Neural progenitor cell (in vitro differentiated cells): ENCODE results near the gene MKNK1. TPM values are rescaled to one million over a fixed set of nuclear protein-coding genes. Genes with fewer than 3 reads are reported as not detected.

Experiments used
- DNase-seq: peaks from one replicate; pipeline ENCODE4 v3.0.0-alpha.2; 2016; ENCODE audit warnings: low spot score
- H2AFZ ChIP-seq: fragments of 200-600 bp; sonication (generic); replicated peaks from 2 replicates; pipeline ENCODE4 v1.6.1; 2016; ENCODE audit warnings: antibody characterized with exemption
- H3F3A ChIP-seq: fragments of 200-600 bp; sonication (generic); 2 replicates; pipeline ENCODE4 v1.6.1; 2016; ENCODE audit warnings: antibody characterized with exemption, low read depth
- H3K27ac ChIP-seq: fragments of 200-600 bp; sonication (generic); 2 replicates; pipeline ENCODE4 v1.5.1; 2016; ENCODE audit warnings: mild to moderate bottlenecking
- H3K27me3 ChIP-seq: fragments of 200-600 bp; sonication (generic); 2 replicates; pipeline ENCODE4 v1.6.1; 2016; ENCODE audit warnings: mild to moderate bottlenecking, moderate library complexity
- H3K36me3 ChIP-seq: fragments of 200-600 bp; sonication (generic); 2 replicates; pipeline ENCODE4 v1.5.1; 2016
- H3K4me1 ChIP-seq: fragments of 200-600 bp; sonication (generic); 2 replicates; pipeline ENCODE4 v1.6.1; 2016; ENCODE audit warnings: mixed run types
- H3K4me2 ChIP-seq: fragments of 200-600 bp; sonication (generic); 2 replicates; pipeline ENCODE4 v1.6.1; 2016
- H3K4me3 ChIP-seq: fragments of 200-600 bp; sonication (generic); 2 replicates; pipeline ENCODE4 v1.5.1; 2016
- H3K79me2 ChIP-seq: fragments of 200-600 bp; sonication (generic); 2 replicates; pipeline ENCODE4 v1.6.1; 2016; ENCODE audit warnings: low read depth
- H3K9ac ChIP-seq: fragments of 200-600 bp; sonication (generic); 2 replicates; pipeline ENCODE4 v1.6.1; 2016
- H3K9me3 ChIP-seq: fragments of 200-600 bp; sonication (generic); 2 replicates; pipeline ENCODE4 v1.5.1; 2016; ENCODE audit warnings: low read depth
- H4K20me1 ChIP-seq: fragments of 200-600 bp; sonication (generic); 2 replicates; pipeline ENCODE4 v1.6.1; 2016; ENCODE audit warnings: low read depth
- H3K27ac Mint-ChIP-seq: 3 replicates; pipeline ENCODE4 v1.8.0; 2021; ENCODE audit warnings: mixed read lengths
- H3K27me3 Mint-ChIP-seq: 2 replicates; pipeline ENCODE4 v1.8.0; 2022; ENCODE audit warnings: low read depth, mild to moderate bottlenecking, inconsistent platforms, moderate library complexity, mixed read lengths; ENCODE audit not compliant: insufficient read depth
- H3K36me3 Mint-ChIP-seq: 3 replicates; pipeline ENCODE4 v1.8.0; 2021; ENCODE audit warnings: mixed read lengths
- H3K4me1 Mint-ChIP-seq: 3 replicates; pipeline ENCODE4 v1.8.0; 2021; ENCODE audit warnings: mixed read lengths
- H3K4me3 Mint-ChIP-seq: 3 replicates; pipeline ENCODE4 v1.8.0; 2021; ENCODE audit warnings: mild to moderate bottlenecking, moderate library complexity, mixed read lengths
- H3K9me3 Mint-ChIP-seq: 3 replicates; pipeline ENCODE4 v1.8.0; 2020; ENCODE audit warnings: mixed read lengths
- EZH2 ChIP-seq: fragments of 200-600 bp; sonication (generic); IDR thresholded peaks from 2 replicates; pipeline ENCODE4 v1.6.1; 2017; ENCODE audit warnings: antibody characterized with exemption, mild to moderate bottlenecking, moderate library complexity
- EZH2phosphoT487 ChIP-seq: fragments of 200-600 bp; sonication (generic); IDR thresholded peaks from 2 replicates; pipeline ENCODE4 v1.6.1; 2017; ENCODE audit warnings: antibody characterized with exemption
- total RNA-seq: library from RNA; depleted of rRNA; stranded (reverse); fragments of >200 nt; gene quantifications from 2 replicates; pipeline ENCODE4 v1.2.3, GENCODE V29; 2015; ENCODE audit warnings: low replicate concordance
- TF ChIP-seq, protein P1 (sequence below): fragments of 200-600 bp; sonication (generic); IDR thresholded peaks from 2 replicates; pipeline ENCODE4 v1.5.1; 2017; ENCODE audit warnings: antibody characterized with exemption, mild to moderate bottlenecking

MKNK1 gene
- total RNA-seq, 1 donor from 2014 or later = 10.5 TPM

GRCh38 chr1:46623743-46624644 lies 19.9 kb upstream of the MKNK1 start:
- Histone ChIP-seq H3K79me2 (no peaks in the 10 kb centered on the region), H2AFZ (no peak overlapping the region), H3K4me3 (no peak overlapping the region), H4K20me1 (no peaks in the 10 kb centered on the region), H3K36me3 (no peaks in the 10 kb centered on the region), H3K27ac (no peak overlapping the region), H3K27me3 (peaks cover 6% of the 10 kb centered on the region), H3K4me1 (no peaks in the 10 kb centered on the region), H3F3A (peaks cover 11% of the 10 kb centered on the region), H3K9ac (no peak overlapping the region), H3K4me2 (peak overlapping the region; percentile 27), H3K9me3 (no peaks in the 10 kb centered on the region)
- DNase-seq = peak; percentile 43
- H3K27me3 Mint-ChIP-seq = peaks cover 9% of the 10 kb centered on the region
- H3K36me3 Mint-ChIP-seq = peaks cover 2% of the 10 kb centered on the region
- H3K4me3 Mint-ChIP-seq = peak overlapping the region; percentile 57
- H3K4me1 Mint-ChIP-seq = peaks cover 18% of the 10 kb centered on the region
- H3K9me3 Mint-ChIP-seq = no peaks in the 10 kb centered on the region
- H3K27ac Mint-ChIP-seq = peak overlapping the region; percentile 82
- TF ChIP-seq, protein P1, sequence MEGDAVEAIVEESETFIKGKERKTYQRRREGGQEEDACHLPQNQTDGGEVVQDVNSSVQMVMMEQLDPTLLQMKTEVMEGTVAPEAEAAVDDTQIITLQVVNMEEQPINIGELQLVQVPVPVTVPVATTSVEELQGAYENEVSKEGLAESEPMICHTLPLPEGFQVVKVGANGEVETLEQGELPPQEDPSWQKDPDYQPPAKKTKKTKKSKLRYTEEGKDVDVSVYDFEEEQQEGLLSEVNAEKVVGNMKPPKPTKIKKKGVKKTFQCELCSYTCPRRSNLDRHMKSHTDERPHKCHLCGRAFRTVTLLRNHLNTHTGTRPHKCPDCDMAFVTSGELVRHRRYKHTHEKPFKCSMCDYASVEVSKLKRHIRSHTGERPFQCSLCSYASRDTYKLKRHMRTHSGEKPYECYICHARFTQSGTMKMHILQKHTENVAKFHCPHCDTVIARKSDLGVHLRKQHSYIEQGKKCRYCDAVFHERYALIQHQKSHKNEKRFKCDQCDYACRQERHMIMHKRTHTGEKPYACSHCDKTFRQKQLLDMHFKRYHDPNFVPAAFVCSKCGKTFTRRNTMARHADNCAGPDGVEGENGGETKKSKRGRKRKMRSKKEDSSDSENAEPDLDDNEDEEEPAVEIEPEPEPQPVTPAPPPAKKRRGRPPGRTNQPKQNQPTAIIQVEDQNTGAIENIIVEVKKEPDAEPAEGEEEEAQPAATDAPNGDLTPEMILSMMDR = no peak
- no peak for TF ChIP-seq EZH2
- TF ChIP-seq EZH2phosphoT487 = no peak

GRCh38 chr1:46622344-46622743 lies 18.3 kb upstream of the MKNK1 start:
- Mint-ChIP-seq H3K36me3 (no peaks in the 10 kb centered on the region), H3K27me3 (peaks cover 4% of the 10 kb centered on the region), H3K9me3 (no peaks in the 10 kb centered on the region), H3K4me1 (peaks cover 20% of the 10 kb centered on the region), H3K27ac (peak overlapping the region; percentile 36), H3K4me3 (no peak overlapping the region)
- Histone ChIP-seq H3K27me3 (peaks cover 23% of the 10 kb centered on the region), H3K27ac (no peak overlapping the region), H3F3A (peaks cover 13% of the 10 kb centered on the region), H3K4me1 (no peaks in the 10 kb centered on the region), H3K9ac (no peak overlapping the region), H3K79me2 (no peaks in the 10 kb centered on the region), H4K20me1 (no peaks in the 10 kb centered on the region), H3K4me3 (no peak overlapping the region), H3K9me3 (no peaks in the 10 kb centered on the region), H2AFZ (no peak overlapping the region), H3K4me2 (no peak overlapping the region), H3K36me3 (no peaks in the 10 kb centered on the region)
- no peak for DNase-seq
- TF ChIP-seq, protein P1 = peak; percentile 47
- no peak for TF ChIP-seq EZH2
- no peak for TF ChIP-seq EZH2phosphoT487

- Mint-ChIP-seq H3K4me3 (no peak overlapping the region), H3K4me1 (peaks cover 24% of the 10 kb centered on the region), H3K36me3 (no peaks in the 10 kb centered on the region), H3K9me3 (no peaks in the 10 kb centered on the region), H3K27me3 (peaks cover 6% of the 10 kb centered on the region), H3K27ac (peak overlapping the region; percentile 36)
- Histone ChIP-seq H3K27me3 (peaks cover 27% of the 10 kb centered on the region), H3F3A (peaks cover 13% of the 10 kb centered on the region), H2AFZ (no peak overlapping the region), H3K79me2 (no peaks in the 10 kb centered on the region), H4K20me1 (no peaks in the 10 kb centered on the region), H3K27ac (no peak overlapping the region), H3K4me3 (no peak overlapping the region), H3K4me2 (no peak overlapping the region), H3K9ac (no peak overlapping the region), H3K36me3 (no peaks in the 10 kb centered on the region), H3K9me3 (no peaks in the 10 kb centered on the region), H3K4me1 (peaks cover 2% of the 10 kb centered on the region)
- TF ChIP-seq, protein P1 = no peak
- no peak for TF ChIP-seq EZH2phosphoT487
- no peak for TF ChIP-seq EZH2
- no peak for DNase-seq
Observed at GRCh38 chr1:46621930-46622329, 17.9 kb upstream of the MKNK1 start.
